ENCODE data around the gene MBD3. TPM values are rescaled to one million over a fixed set of nuclear protein-coding genes. Genes with fewer than 3 reads are reported as not detected.

MBD3 gene
- total and polyA plus RNA-seq, 4 donors = 12.4 to 57.6 (median 50.2) TPM

DNA sequence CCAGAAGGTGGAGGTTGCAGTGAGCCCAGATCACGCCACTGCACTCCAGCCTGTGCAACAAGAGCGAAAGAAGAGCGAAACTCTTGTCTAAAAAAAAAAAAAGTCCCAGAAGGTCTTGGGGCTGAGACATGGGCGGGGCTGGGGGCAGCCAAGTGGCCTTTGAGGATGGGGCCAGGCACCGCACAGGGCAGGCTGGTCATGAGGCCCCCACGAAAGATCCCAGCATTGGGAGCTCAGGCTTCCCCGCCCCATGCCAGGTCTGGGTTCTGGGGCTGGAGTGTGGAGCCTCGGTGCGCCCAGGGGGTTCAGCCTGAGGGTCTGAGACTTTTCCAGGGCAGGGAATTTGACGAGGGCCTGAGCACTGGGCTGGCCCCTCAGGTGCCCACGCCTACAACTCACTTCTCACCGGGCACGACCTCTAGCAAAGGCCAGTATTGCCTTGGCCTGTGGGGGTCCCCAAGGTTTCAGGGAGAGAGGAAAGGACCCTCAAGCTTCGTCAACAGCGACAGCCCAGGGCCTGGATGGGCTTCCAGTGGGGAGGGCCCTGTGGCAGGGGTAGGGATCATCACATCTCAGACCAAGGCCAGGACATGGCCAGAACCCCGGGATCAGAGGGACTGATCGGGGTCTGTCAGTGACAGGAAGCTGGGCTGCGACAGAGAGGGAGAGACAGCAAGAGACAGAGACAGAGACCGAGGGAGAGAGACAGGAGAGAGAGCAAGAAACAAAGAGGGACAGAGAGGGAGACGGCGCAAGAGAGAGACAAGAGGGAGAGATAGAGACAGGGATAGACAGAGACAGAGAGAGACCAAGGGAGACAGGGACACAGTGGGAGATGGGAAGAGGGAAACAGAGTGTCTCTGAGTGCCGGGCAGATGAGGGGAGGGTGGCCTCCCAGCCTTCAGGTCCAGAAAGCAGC is 17.1 kb downstream of the MBD3 start:
- no peak for TF ChIP-seq HNF4G (IDR thresholded peaks at IDR 0.05)
- no peak for TF ChIP-seq EGR1 (IDR thresholded peaks at IDR 0.05; ENCODE audit: low read depth in 2 of 2)
- no peak for TF ChIP-seq RAD21 (IDR thresholded peaks at IDR 0.05)
- TF ChIP-seq YY1 (IDR thresholded peaks at IDR 0.05) = no peak
- TF ChIP-seq, protein P1, sequence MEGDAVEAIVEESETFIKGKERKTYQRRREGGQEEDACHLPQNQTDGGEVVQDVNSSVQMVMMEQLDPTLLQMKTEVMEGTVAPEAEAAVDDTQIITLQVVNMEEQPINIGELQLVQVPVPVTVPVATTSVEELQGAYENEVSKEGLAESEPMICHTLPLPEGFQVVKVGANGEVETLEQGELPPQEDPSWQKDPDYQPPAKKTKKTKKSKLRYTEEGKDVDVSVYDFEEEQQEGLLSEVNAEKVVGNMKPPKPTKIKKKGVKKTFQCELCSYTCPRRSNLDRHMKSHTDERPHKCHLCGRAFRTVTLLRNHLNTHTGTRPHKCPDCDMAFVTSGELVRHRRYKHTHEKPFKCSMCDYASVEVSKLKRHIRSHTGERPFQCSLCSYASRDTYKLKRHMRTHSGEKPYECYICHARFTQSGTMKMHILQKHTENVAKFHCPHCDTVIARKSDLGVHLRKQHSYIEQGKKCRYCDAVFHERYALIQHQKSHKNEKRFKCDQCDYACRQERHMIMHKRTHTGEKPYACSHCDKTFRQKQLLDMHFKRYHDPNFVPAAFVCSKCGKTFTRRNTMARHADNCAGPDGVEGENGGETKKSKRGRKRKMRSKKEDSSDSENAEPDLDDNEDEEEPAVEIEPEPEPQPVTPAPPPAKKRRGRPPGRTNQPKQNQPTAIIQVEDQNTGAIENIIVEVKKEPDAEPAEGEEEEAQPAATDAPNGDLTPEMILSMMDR (IDR thresholded peaks at IDR 0.05; ENCODE audit: low read depth, low read length, missing input control) = no peak
- TF ChIP-seq RXRA (IDR thresholded peaks at IDR 0.05) = no peak
- TF ChIP-seq JUND (IDR thresholded peaks at IDR 0.05) = no peak
- H3K36me3 ChIP-seq (ENCODE audit: control insufficient read depth in 4 of 4, insufficient read depth in 3 of 4, low read depth in 1 of 4, low read length in 3 of 4) = peaks cover 0 to 24% (median 6%) of the 10 kb centered on the region in 4 donors
- 92% methylated on average over 22 of the region's 22 CpGs for WGBS

DNA sequence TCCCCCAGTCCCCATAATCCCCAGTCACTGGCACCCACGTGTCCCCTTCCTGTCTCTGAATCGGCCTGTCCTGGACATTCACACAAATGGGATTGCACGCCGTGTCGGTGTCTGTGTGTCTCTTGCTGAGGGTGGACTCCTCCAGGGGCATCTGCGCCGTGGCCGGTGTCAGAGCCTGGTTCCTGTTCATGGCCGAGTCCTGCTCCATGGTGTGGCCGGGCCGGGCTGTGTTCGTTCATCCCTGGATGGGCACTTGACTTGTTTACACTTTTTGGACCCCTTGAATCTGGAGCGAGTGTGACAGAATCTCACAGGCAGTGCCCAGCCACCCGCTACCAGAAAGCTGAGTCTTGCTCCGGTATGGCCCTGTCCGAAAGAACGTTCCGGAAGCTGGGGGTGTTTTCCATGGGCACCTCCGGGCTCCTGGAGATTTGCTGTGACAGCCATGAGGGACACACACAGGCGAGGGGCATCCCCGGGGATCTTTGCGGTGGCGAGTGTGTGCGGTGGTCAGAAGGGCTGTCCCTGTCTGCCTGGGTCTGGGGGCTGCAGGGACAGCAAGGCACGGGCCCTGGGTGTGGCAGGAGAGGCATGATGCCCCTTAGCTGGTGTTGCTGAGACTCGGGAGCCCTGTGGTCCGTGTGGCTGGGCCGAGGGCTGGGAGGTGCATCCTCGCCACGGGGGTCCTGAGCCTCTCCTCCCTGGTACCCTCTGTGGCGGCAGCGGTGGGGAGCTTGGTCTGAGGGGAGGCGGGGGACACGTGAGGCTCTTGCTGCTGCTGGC is 18.1 kb downstream of the MBD3 start:
- H3K9me3 ChIP-seq (ENCODE audit: control insufficient read depth in 4 of 4, low read length in 3 of 4) = no peaks in the 10 kb centered on the region
- no peak overlapping the region for H3K27ac ChIP-seq (ENCODE audit: low read depth in 1 of 2, low read length in 2 of 2)
- TF ChIP-seq TAF1 (conservative IDR thresholded peaks at IDR 0.05) (no peak), RXRA (IDR thresholded peaks at IDR 0.05) (no peak), SP1 (IDR thresholded peaks at IDR 0.05) (no peak), JUND (IDR thresholded peaks at IDR 0.05) (no peak), GABPA (IDR thresholded peaks at IDR 0.05 in 1 of 2, conservative IDR thresholded peaks at IDR 0.05 in 1 of 2) (no peak), HNF4G (IDR thresholded peaks at IDR 0.05) (no peak), HNF4A (conservative IDR thresholded peaks at IDR 0.05) (no peak), RAD21 (IDR thresholded peaks at IDR 0.05) (no peak), YY1 (IDR thresholded peaks at IDR 0.05) (no peak), NR2F2 (IDR thresholded peaks at IDR 0.05) (no peak)
- TF ChIP-seq, protein P2, sequence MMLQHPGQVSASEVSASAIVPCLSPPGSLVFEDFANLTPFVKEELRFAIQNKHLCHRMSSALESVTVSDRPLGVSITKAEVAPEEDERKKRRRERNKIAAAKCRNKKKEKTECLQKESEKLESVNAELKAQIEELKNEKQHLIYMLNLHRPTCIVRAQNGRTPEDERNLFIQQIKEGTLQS (IDR thresholded peaks at IDR 0.05) = no peak
- TF ChIP-seq, protein P1 (IDR thresholded peaks at IDR 0.05; ENCODE audit: low read depth, low read length, missing input control) = no peak
- TF ChIP-seq, protein P3, sequence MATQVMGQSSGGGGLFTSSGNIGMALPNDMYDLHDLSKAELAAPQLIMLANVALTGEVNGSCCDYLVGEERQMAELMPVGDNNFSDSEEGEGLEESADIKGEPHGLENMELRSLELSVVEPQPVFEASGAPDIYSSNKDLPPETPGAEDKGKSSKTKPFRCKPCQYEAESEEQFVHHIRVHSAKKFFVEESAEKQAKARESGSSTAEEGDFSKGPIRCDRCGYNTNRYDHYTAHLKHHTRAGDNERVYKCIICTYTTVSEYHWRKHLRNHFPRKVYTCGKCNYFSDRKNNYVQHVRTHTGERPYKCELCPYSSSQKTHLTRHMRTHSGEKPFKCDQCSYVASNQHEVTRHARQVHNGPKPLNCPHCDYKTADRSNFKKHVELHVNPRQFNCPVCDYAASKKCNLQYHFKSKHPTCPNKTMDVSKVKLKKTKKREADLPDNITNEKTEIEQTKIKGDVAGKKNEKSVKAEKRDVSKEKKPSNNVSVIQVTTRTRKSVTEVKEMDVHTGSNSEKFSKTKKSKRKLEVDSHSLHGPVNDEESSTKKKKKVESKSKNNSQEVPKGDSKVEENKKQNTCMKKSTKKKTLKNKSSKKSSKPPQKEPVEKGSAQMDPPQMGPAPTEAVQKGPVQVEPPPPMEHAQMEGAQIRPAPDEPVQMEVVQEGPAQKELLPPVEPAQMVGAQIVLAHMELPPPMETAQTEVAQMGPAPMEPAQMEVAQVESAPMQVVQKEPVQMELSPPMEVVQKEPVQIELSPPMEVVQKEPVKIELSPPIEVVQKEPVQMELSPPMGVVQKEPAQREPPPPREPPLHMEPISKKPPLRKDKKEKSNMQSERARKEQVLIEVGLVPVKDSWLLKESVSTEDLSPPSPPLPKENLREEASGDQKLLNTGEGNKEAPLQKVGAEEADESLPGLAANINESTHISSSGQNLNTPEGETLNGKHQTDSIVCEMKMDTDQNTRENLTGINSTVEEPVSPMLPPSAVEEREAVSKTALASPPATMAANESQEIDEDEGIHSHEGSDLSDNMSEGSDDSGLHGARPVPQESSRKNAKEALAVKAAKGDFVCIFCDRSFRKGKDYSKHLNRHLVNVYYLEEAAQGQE (IDR thresholded peaks at IDR 0.05) = no peak
- H3K27me3 ChIP-seq (ENCODE audit: control insufficient read depth in 4 of 4, insufficient read depth in 4 of 4, low read length in 3 of 4) = no peaks in the 10 kb centered on the region
- no peak for DNase-seq (ENCODE audit: low spot score)
- H3K9ac ChIP-seq (ENCODE audit: low read depth in 1 of 2, low read length in 2 of 2) = no peak overlapping the region
- peaks cover 0 to 17% (median 2%) of the 10 kb centered on the region in 4 donors for H3K36me3 ChIP-seq (ENCODE audit: control insufficient read depth in 4 of 4, insufficient read depth in 3 of 4, low read depth in 1 of 4, low read length in 3 of 4)
- no peaks in the 10 kb centered on the region for H3K4me1 ChIP-seq (ENCODE audit: control insufficient read depth in 4 of 4, insufficient read depth in 4 of 4, low read length in 3 of 4)
- 90% methylated on average over 34 of the region's 34 CpGs for WGBS
- no peak overlapping the region for H3K4me3 ChIP-seq (ENCODE audit: low read depth in 1 of 3, low read length in 3 of 3)

More for the DNA sequence above, 17.1 kb downstream of the MBD3 start:
- H3K4me3 ChIP-seq (ENCODE audit: low read depth in 1 of 3, low read length in 3 of 3) = no peak overlapping the region
- no peaks in the 10 kb centered on the region for H3K9me3 ChIP-seq (ENCODE audit: control insufficient read depth in 4 of 4, low read length in 3 of 4)
- no peak overlapping the region for H3K27ac ChIP-seq (ENCODE audit: low read depth in 1 of 2, low read length in 2 of 2)
- DNase-seq (ENCODE audit: low spot score) = no peak
- no peaks in the 10 kb centered on the region for H3K27me3 ChIP-seq (ENCODE audit: control insufficient read depth in 4 of 4, insufficient read depth in 4 of 4, low read length in 3 of 4)
- H3K4me1 ChIP-seq (ENCODE audit: control insufficient read depth in 4 of 4, insufficient read depth in 4 of 4, low read length in 3 of 4) = no peaks in the 10 kb centered on the region
- H3K9ac ChIP-seq (ENCODE audit: low read depth in 1 of 2, low read length in 2 of 2) = no peak overlapping the region
